Peyer's patch (tissue), 4 donors: ENCODE data around the gene MMADHC.

ENCODE experiments used
- CTCF ChIP-seq, 6 experiments: fragments of 450-650 bp in 4 of 6; fragments of 200-600 bp in 2 of 6; sonication (generic) in 1 of 6; IDR thresholded peaks; one replicate each; pipeline ENCODE4 v1.5.1; 2017 to 2019; ENCODE audit warnings: antibody characterized with exemption in 6 of 6, mild to moderate bottlenecking in 3 of 6, moderate library complexity in 1 of 6
- POLR2A ChIP-seq, 2 donors: fragments of 450-650 bp; IDR thresholded peaks; one replicate each; pipeline ENCODE4 v1.5.1; 2017; ENCODE audit warnings: antibody characterized with exemption in 2 of 2, mild to moderate bottlenecking in 2 of 2, moderate library complexity in 2 of 2

DNA sequence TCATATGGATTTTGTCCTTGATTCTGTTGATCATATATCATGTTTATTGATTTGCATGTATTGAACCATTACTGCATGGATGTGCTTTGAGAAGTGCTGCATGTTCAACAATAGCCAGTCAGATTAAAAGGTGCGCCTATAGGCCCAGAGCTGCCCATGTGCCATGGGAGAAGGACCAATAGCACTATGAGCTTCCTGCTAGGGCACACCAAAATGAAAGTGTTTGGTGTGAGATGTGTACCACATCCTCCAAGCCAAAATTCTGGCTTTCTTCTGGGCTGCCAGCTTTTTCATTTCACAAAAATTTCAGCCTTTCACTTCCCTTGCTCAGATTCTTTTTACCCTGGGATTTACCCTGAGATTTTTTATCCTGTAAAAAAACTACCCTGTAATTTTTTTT lies 34.8 kb upstream of the MMADHC start:
- TF ChIP-seq POLR2A (IDR thresholded peaks at IDR 0.05) = no peak
- TF ChIP-seq CTCF (IDR thresholded peaks at IDR 0.05) = no peak
